Cardiac muscle cell (in vitro differentiated cells and primary cell): ENCODE results near the gene SMYD3. TPM values are rescaled to one million over a fixed set of nuclear protein-coding genes. Genes with fewer than 3 reads are reported as not detected.

Source experiments
- DNase-seq, 2 donors: peaks; one replicate each; pipeline versions ENCODE4 v3.0.0 to v3.0.0-alpha.2; 2010 to 2017; ENCODE audit warnings: low read depth in 1 of 2, low spot score in 1 of 2
- H3K27ac ChIP-seq: fragments of 200-600 bp; sonication (generic); 2 replicates; pipeline ENCODE4 v1.5.1; 2016
- H3K27me3 ChIP-seq: fragments of 200-600 bp; sonication (generic); 2 replicates; pipeline ENCODE4 v1.6.0; 2016; ENCODE audit warnings: control low read depth
- H3K36me3 ChIP-seq: fragments of 200-600 bp; sonication (generic); 2 replicates; pipeline ENCODE4 v1.5.1; 2016; ENCODE audit warnings: control low read depth
- H3K4me1 ChIP-seq: fragments of 200-600 bp; sonication (generic); 2 replicates; pipeline ENCODE4 v1.8.1; 2017; ENCODE audit warnings: low read depth, mild to moderate bottlenecking, mixed run types
- H3K4me3 ChIP-seq: fragments of 200-600 bp; sonication (generic); 2 replicates; pipeline ENCODE4 v1.5.1; 2016; ENCODE audit warnings: mild to moderate bottlenecking
- H3K9me3 ChIP-seq: fragments of 200-600 bp; sonication (generic); 2 replicates; pipeline ENCODE4 v1.5.1; 2017; ENCODE audit warnings: low read depth, mild to moderate bottlenecking, control low read depth
- CTCF ChIP-seq: IDR thresholded peaks from 2 replicates; pipeline ENCODE4 v1.5.1; 2012; ENCODE audit warnings: low read depth, mild to moderate bottlenecking, low read length
- polyA plus RNA-seq: library from polyadenylated mRNA; unstranded; fragments of >200 nt; fragmentation: Nextera tagmentation; extraction: Ambion mirVana; gene quantifications from 2 replicates; pipeline ENCODE4 v1.2.1, GENCODE V29; 2016
- total RNA-seq: library from RNA; depleted of rRNA; stranded (reverse); fragments of >200 nt; gene quantifications from 2 replicates; pipeline ENCODE4 v1.2.3, GENCODE V29; 2016

The SMYD3 gene
- total and polyA plus RNA-seq, 2 experiments from 2014 or later = 47.2 to 50.8 TPM

DNA sequence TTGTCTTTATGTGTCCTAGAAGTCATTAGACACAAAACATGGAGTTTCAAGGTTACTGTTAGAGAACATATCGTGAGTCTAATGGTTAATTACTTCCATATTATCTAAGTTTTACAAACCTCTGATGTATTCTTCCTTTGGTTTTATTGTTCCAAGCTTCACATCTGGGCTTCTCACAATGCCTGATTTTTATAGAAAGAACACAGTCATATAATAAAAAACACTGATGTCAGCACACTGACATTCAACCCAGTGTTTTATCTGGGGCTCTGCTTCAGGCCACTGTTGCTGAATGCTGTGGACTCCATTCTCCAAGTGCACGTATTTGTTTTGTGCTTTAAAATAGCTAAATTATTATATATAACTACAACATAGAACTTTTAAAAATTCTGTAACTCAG, 232.9 kb downstream of the SMYD3 start:
- H3K4me3 ChIP-seq = no peak overlapping the region
- no peak overlapping the region for H3K27ac ChIP-seq
- no peaks in the 10 kb centered on the region for H3K27me3 ChIP-seq
- no peaks in the 10 kb centered on the region for H3K4me1 ChIP-seq
- TF ChIP-seq CTCF = no peak
- H3K36me3 ChIP-seq = no peaks in the 10 kb centered on the region
- no peaks in the 10 kb centered on the region for H3K9me3 ChIP-seq
- no peak for DNase-seq

DNA sequence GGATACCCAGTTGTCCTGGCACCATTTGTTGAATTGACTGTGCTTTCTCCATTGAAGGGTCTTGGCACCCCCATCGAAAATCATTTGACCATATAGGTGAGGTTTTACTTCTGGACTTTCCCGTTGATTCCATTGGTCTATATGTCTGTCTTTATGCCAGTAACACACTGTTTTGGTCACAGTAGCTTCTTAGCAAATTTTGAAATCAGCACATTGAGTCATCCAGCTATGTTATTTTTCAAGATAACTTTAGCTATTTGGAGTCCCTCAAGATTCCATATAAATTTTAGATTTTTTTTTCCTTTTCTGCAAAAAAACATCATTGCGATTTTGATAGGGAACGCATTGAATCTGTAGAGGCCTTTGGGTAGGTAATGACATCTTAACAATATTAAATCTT, 235.6 kb downstream of the SMYD3 start:
- H3K4me3 ChIP-seq = no peak overlapping the region
- H3K36me3 ChIP-seq = no peaks in the 10 kb centered on the region
- DNase-seq = peak in 1 of 2 donors; percentile 65
- no peak overlapping the region for H3K27ac ChIP-seq
- no peaks in the 10 kb centered on the region for H3K9me3 ChIP-seq
- no peaks in the 10 kb centered on the region for H3K27me3 ChIP-seq
- TF ChIP-seq CTCF = no peak
- peaks cover 8% of the 10 kb centered on the region for H3K4me1 ChIP-seq

GRCh38 chr1:246270236-246270635, 236.8 kb downstream of the SMYD3 start:
- H3K4me1 ChIP-seq = peaks cover 8% of the 10 kb centered on the region
- no peak overlapping the region for H3K27ac ChIP-seq
- H3K36me3 ChIP-seq = no peaks in the 10 kb centered on the region
- TF ChIP-seq CTCF = no peak
- H3K4me3 ChIP-seq = no peak overlapping the region
- no peaks in the 10 kb centered on the region for H3K27me3 ChIP-seq
- H3K9me3 ChIP-seq = no peaks in the 10 kb centered on the region
- no peak for DNase-seq

- no peaks in the 10 kb centered on the region for H3K36me3 ChIP-seq
- no peaks in the 10 kb centered on the region for H3K9me3 ChIP-seq
- H3K27ac ChIP-seq = no peak overlapping the region
- DNase-seq = peak in 1 of 2 donors; percentile 50
- no peaks in the 10 kb centered on the region for H3K27me3 ChIP-seq
- H3K4me3 ChIP-seq = no peak overlapping the region
- peaks cover 8% of the 10 kb centered on the region for H3K4me1 ChIP-seq
- TF ChIP-seq CTCF = no peak
Measured at GRCh38 chr1:246269466-246269865, 237.6 kb downstream of the SMYD3 start.

- H3K4me3 ChIP-seq = no peak overlapping the region
- no peak overlapping the region for H3K27ac ChIP-seq
- no peaks in the 10 kb centered on the region for H3K27me3 ChIP-seq
- H3K4me1 ChIP-seq = peaks cover 8% of the 10 kb centered on the region
- no peak for DNase-seq
- no peak for TF ChIP-seq CTCF
- no peaks in the 10 kb centered on the region for H3K36me3 ChIP-seq
- H3K9me3 ChIP-seq = no peaks in the 10 kb centered on the region
Measured at GRCh38 chr1:246267896-246268295, 239.2 kb downstream of the SMYD3 start.

GRCh38 chr1:246267426-246267825, 239.7 kb downstream of the SMYD3 start:
- H3K27me3 ChIP-seq = no peaks in the 10 kb centered on the region
- no peak overlapping the region for H3K4me3 ChIP-seq
- H3K36me3 ChIP-seq = no peaks in the 10 kb centered on the region
- peaks cover 8% of the 10 kb centered on the region for H3K4me1 ChIP-seq
- DNase-seq = no peak
- no peak for TF ChIP-seq CTCF
- H3K27ac ChIP-seq = no peak overlapping the region
- H3K9me3 ChIP-seq = no peaks in the 10 kb centered on the region
